ENCODE measurements around the gene PRR22. TPM values are rescaled to one million over a fixed set of nuclear protein-coding genes. Genes with fewer than 3 reads are reported as not detected.

PRR22 gene
- total RNA-seq, 1 donor from 2014 or later, result 5.4 TPM

DNA sequence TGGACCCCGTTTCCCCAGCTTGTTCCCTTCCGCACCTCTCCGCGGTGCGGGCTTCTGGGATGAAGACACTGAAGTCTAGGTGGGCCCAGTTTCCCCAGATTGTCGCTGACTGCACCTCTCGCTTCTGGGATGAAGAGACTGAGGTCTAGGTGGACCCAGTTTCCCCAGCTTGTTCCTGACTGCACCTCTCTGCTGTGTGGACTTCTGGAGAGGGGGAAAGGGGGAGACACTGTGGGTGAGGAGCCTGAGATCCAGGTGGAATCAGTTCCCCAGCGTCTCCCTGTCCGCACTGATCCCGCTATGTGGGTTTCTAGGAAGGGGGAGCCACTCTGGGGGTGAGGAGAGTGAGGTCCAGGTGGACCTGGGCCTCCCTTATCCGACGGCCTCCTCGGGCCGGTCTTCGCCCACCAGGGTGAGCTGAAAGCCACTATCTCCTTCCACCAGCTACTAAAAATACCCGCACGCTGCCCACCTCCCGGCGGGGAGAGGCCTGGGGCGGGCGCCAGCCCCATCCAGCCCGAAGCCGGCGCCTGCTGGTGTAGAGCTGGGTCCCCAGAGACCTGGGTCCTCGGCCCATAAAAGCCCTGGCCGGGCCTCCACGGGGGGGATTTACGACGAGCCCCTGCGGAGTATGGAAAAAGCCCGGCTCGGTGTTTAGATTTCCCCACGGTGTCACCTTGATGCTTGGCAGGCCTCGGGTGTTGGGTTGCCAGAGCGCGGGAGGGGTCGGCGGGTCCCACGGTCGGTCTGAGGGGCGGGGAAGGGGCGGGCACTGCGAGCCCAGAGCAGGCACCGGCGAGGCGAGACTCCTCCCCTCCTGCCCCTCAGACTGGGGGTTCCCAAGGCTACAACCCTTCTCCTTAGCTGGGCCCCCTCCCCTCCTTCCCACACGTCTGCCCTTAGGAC lies 44.4 kb upstream of the PRR22 start:
- H3K36me3 Mint-ChIP-seq, result no peaks in the 10 kb centered on the region
- TF ChIP-seq, protein P1, sequence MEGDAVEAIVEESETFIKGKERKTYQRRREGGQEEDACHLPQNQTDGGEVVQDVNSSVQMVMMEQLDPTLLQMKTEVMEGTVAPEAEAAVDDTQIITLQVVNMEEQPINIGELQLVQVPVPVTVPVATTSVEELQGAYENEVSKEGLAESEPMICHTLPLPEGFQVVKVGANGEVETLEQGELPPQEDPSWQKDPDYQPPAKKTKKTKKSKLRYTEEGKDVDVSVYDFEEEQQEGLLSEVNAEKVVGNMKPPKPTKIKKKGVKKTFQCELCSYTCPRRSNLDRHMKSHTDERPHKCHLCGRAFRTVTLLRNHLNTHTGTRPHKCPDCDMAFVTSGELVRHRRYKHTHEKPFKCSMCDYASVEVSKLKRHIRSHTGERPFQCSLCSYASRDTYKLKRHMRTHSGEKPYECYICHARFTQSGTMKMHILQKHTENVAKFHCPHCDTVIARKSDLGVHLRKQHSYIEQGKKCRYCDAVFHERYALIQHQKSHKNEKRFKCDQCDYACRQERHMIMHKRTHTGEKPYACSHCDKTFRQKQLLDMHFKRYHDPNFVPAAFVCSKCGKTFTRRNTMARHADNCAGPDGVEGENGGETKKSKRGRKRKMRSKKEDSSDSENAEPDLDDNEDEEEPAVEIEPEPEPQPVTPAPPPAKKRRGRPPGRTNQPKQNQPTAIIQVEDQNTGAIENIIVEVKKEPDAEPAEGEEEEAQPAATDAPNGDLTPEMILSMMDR (IDR thresholded peaks at IDR 0.05; ENCODE audit: unreplicated experiment), result no peak
- H3K4me3 Mint-ChIP-seq, result peak overlapping the region; percentile 98
- DNase-seq (ENCODE audit: low spot score in 2 of 2, unreplicated experiment in 2 of 2), result peak; percentile 53 to 71
- H3K9me3 Mint-ChIP-seq, result no peaks in the 10 kb centered on the region
- H3K4me1 Mint-ChIP-seq, result peaks cover 11% of the 10 kb centered on the region
- peaks cover 7% of the 10 kb centered on the region for H3K27me3 Mint-ChIP-seq (ENCODE audit: low read depth)
- H3K27ac Mint-ChIP-seq, result peak overlapping the region; percentile 99

DNA sequence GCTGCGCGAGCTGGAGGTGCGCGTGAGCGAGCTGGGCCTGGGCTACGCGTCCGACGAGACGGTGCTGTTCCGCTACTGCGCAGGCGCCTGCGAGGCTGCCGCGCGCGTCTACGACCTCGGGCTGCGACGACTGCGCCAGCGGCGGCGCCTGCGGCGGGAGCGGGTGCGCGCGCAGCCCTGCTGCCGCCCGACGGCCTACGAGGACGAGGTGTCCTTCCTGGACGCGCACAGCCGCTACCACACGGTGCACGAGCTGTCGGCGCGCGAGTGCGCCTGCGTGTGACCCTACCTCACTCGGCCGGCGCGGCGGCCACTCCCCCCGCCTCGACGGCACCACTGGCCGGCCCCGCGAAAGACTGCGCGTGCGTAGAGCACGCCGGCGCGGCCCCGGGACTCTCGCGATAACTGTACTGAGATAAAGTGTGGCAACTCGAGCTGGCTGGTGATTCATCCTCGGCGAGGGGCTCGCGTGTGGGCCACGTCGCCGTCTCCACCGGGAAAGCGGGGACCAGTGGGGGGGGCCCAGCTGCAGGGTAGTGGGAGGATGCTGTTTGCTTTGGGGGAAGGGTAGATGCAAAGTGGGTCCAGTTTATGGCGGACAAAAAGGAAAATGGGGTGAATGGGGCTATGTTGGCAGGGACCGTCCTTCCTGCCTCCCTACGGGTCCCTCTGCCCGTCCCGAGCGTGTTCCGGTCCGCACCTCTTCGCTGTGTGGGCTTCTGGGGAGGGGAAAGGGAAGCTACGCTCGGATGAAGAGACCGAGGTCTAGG lies 43.5 kb upstream of the PRR22 start:
- DNase-seq (ENCODE audit: low spot score in 2 of 2, unreplicated experiment in 2 of 2), result peak; percentile 92 to 97
- TF ChIP-seq, protein P1 (IDR thresholded peaks at IDR 0.05; ENCODE audit: unreplicated experiment), result no peak
- Mint-ChIP-seq H3K4me3 (peak overlapping the region; percentile 98), H3K4me1 (peaks cover 11% of the 10 kb centered on the region), H3K27me3 (ENCODE audit: low read depth) (peaks cover 4% of the 10 kb centered on the region), H3K27ac (peak overlapping the region; percentile 99), H3K9me3 (no peaks in the 10 kb centered on the region), H3K36me3 (no peaks in the 10 kb centered on the region)

DNA sequence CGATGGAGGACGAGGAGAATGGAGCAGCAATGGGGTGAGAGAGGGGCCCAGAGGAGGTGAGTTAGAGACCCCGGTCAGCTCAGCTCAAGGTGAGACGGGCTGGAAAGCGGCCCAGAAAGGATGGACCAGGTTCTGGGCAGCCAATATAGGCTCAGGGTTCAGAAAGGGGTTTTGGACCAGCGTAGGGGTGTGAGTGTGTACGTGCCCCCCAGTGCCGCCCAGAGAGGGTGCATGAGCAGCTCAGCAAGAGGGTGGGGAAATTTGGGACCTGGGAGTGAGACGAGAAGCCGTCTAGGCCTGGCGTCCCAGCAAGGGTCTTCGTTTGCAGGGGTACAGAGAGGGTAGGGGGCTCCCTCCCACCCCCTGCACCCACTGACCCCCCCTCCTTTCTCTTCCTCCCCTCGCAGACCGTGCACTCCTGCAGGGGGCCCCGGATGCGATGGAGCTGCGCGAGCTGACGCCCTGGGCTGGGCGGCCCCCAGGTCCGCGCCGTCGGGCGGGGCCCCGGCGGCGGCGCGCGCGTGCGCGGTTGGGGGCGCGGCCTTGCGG lies 42.9 kb upstream of the PRR22 start:
- H3K27ac Mint-ChIP-seq, result peak overlapping the region; percentile 91
- H3K4me3 Mint-ChIP-seq, result peak overlapping the region; percentile 75
- H3K4me1 Mint-ChIP-seq, result peaks cover 11% of the 10 kb centered on the region
- peaks cover 2% of the 10 kb centered on the region for H3K27me3 Mint-ChIP-seq (ENCODE audit: low read depth)
- DNase-seq (ENCODE audit: low spot score in 2 of 2, unreplicated experiment in 2 of 2), result no peak
- TF ChIP-seq, protein P1 (IDR thresholded peaks at IDR 0.05; ENCODE audit: unreplicated experiment), result no peak
- H3K36me3 Mint-ChIP-seq, result no peaks in the 10 kb centered on the region
- H3K9me3 Mint-ChIP-seq, result no peaks in the 10 kb centered on the region

DNA sequence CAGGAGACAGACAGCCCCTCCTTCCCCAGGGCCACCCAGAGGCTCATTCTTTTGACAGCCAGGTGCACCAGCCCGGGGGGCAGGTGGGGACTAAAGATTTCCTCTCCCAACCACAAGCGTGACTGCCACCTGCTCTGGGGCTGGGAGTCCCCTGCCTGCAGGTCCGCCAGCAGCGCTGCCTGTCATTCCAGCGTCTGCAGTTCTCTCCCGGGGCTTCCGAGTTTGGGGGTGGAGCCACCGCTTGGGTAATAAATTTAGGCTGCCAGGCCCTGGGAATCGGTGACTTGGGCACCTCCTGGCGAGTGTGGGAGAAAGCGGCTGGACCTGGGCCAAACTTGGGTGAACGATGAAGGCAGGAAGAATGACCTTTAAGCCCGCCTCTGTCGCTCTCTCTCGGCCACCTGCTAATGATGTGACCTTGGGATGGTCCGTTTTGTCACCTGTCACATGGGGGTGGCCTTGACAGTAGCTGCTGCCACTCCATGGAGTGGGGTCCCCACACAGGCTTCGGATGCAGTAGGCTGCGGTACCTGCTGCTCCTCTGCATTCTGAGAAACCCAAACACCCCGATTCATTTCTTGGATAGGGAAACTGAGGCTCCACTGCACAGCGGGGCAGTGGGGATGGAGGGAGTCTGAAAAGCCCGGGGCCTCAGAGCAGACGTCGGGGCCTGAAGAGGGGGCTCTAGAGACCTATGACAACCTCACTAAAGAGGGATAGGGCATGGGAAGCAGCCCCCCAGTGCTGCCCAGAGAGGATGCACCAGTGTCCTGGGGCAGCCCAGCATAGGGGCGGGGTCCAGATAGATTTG lies 42.2 kb upstream of the PRR22 start:
- Mint-ChIP-seq H3K4me1 (peaks cover 11% of the 10 kb centered on the region), H3K9me3 (no peaks in the 10 kb centered on the region), H3K4me3 (peak overlapping the region; percentile 75), H3K27me3 (ENCODE audit: low read depth) (no peaks in the 10 kb centered on the region), H3K27ac (peak overlapping the region; percentile 91), H3K36me3 (no peaks in the 10 kb centered on the region)
- TF ChIP-seq, protein P1 (IDR thresholded peaks at IDR 0.05; ENCODE audit: unreplicated experiment), result no peak
- peak; percentile 56 to 76 for DNase-seq (ENCODE audit: low spot score in 2 of 2, unreplicated experiment in 2 of 2)

DNA sequence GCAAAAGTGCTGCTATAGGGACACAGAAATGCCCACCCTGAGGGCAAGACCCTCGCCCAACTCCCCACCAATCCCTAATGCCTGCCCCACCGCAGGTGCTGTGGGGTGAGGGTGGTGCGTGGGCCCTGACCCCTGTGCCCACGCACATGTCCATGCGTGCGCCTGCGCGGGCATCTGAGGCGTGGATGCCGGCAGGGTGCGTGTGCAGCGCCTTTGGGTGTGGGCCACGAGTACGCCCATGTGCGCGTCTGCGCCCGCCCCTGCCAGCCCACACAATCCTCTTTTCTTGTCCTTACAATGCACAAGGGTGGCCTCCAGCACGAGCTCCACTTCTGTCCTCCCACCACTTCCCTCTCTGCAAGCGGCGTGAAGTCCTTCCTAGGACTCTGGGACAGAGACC lies 40.6 kb upstream of the PRR22 start:
- TF ChIP-seq, protein P1 (IDR thresholded peaks at IDR 0.05; ENCODE audit: unreplicated experiment), result no peak
- peaks cover 10% of the 10 kb centered on the region for H3K4me1 Mint-ChIP-seq
- no peak overlapping the region for H3K27ac Mint-ChIP-seq
- H3K36me3 Mint-ChIP-seq, result no peaks in the 10 kb centered on the region
- no peak overlapping the region for H3K4me3 Mint-ChIP-seq
- no peaks in the 10 kb centered on the region for H3K9me3 Mint-ChIP-seq
- DNase-seq (ENCODE audit: low spot score in 2 of 2, unreplicated experiment in 2 of 2), result no peak
- peaks cover 4% of the 10 kb centered on the region for H3K27me3 Mint-ChIP-seq (ENCODE audit: low read depth)
